Cardiac fibroblast (primary cell): ENCODE data around the gene NRXN3.

ENCODE experiments used
- DNase-seq, 2 donors: peaks; one replicate each; pipeline versions ENCODE4 v3.0.0 to v3.0.0-alpha.2; 2010; ENCODE audit warnings: low read depth in 2 of 2
- H3K4me3 ChIP-seq, 2 donors: replicated peaks in 1 of 2; 1 replicate in 1 of 2; 2 replicates in 1 of 2; pipeline ENCODE4 v1.5.1; 2011; ENCODE audit warnings: low read depth in 2 of 2, low read length in 2 of 2, mild to moderate bottlenecking in 2 of 2, moderate library complexity in 1 of 2
- TF ChIP-seq, protein P1 (sequence below): IDR thresholded peaks from one replicate; pipeline ENCODE4 v1.5.1; 2011; ENCODE audit warnings: low read depth, mild to moderate bottlenecking, low read length, inconsistent platforms

Gene NRXN3

DNA sequence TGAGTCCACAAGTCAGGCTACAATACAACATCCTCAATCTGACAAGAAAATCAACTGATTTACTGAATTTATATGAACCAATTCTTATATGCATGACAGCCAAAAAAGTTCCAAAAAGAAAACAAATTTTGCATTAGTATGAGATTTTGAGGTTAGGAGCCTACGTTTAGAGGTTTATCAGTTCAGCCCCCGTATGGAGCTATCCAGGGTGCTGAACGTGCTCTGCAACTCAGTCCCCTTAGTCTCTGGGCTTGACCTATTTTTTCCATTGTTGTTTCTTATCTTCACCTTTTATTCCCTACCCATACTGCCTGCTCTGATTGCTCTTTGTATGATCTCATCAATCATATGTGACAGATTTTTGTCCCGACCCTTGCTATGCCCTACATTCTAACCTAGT lies 693.0 kb downstream of the NRXN3 start:
- TF ChIP-seq, protein P1, sequence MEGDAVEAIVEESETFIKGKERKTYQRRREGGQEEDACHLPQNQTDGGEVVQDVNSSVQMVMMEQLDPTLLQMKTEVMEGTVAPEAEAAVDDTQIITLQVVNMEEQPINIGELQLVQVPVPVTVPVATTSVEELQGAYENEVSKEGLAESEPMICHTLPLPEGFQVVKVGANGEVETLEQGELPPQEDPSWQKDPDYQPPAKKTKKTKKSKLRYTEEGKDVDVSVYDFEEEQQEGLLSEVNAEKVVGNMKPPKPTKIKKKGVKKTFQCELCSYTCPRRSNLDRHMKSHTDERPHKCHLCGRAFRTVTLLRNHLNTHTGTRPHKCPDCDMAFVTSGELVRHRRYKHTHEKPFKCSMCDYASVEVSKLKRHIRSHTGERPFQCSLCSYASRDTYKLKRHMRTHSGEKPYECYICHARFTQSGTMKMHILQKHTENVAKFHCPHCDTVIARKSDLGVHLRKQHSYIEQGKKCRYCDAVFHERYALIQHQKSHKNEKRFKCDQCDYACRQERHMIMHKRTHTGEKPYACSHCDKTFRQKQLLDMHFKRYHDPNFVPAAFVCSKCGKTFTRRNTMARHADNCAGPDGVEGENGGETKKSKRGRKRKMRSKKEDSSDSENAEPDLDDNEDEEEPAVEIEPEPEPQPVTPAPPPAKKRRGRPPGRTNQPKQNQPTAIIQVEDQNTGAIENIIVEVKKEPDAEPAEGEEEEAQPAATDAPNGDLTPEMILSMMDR = no peak
- H3K4me3 ChIP-seq = no peak overlapping the region
- peak; percentile 26 to 38 for DNase-seq

DNA sequence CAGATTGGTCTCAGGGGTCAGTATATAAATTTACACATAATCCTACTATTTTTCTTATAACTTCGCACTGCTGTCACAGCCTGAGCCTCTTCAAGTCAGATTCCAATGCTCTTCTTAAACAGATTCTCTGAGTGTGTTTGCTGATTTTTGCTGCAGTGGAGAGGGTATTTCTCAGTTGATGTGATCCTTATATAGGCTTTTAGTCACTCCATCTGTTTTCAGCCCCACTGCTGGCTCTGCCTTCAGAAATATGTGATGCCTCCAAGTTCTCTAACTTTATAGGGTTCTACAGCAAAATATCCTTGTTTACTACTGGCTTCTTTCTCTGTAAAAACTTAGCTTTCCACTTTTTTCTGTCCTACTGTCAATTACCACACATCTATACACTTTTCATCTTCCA lies 702.7 kb downstream of the NRXN3 start:
- TF ChIP-seq, protein P1 = no peak
- no peak overlapping the region for H3K4me3 ChIP-seq
- no peak for DNase-seq

DNA sequence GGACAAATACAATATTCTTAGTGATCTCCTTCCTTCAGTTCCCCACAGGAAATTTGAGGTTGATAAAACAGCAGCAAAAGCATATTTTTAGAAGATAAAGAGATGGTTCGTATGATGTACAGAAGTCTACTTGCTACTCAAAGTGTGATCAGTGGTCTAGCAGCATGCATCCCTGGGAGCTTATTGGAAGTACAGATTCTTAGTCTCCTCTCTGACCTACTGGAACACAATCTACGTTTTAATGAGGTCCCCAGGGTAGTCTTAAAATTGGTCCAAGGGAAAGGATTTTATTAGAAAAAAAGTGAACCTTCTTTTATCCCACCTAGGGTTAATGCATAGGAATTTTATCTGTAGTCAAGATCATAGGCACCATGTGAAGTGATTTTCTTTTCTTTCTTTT lies 703.4 kb downstream of the NRXN3 start:
- no peak overlapping the region for H3K4me3 ChIP-seq
- DNase-seq = no peak
- TF ChIP-seq, protein P1 = no peak

DNA sequence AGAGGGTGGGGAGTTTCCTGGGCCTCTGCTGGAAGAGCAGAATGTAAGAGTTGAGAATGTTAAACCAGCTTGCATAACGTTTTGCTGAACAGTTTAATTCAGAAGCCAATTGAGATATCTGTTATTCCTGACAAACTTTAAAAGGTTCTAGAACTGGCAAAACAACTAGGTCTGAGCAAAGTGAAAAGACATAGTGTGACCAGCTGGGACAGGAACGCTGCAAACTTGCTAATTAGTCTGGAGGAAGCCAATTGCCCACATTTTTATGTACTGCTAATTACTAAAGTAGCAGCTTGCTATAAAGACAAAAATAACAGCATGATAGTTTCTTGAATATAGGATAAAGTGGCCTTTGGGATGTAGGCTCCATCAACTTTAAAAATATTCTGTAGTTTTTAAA lies 704.9 kb downstream of the NRXN3 start:
- TF ChIP-seq, protein P1 = no peak
- H3K4me3 ChIP-seq = no peak overlapping the region
- DNase-seq = no peak

DNA sequence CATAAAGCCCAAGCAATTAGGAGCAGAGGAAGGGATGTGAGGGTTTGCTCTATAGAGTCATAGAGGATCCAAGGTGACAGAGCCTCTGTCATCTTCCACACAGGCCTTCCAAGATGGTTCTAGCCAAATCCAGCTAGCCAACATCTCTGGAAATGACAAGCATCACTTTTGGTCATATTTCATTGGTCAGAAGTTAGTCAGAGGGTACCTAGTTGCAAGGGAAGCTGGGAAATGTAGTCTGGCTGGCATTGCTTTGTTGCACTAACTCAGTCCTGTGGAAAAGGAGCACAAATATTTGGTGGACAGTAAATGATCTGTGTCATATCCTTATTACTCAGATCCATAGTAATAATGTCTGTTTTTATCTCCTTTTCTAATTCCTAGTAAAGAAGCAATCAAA lies 715.7 kb downstream of the NRXN3 start:
- TF ChIP-seq, protein P1 = no peak

DNA sequence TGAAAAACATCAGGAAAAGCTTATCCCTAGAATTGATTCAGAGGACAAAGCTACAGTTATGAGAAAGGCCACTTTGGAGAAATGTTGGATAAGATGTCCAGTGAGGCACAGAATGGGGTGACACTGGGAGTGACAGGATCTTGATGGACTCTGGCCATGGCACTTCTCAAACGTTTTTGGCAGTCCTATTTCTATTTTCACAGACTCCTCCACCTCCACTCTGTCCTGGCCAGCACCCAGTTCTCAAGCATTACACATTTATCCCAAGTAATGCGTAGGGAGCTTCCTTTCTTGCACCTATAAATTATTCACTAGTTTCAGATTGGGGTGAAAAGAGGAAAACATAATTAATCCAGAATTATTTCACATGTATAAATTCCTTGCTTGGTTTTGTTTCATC lies 727.3 kb downstream of the NRXN3 start:
- H3K4me3 ChIP-seq = no peak overlapping the region
- DNase-seq = no peak
- TF ChIP-seq, protein P1 = no peak

More for the DNA sequence above, 715.7 kb downstream of the NRXN3 start:
- DNase-seq = no peak
- no peak overlapping the region for H3K4me3 ChIP-seq

DNA sequence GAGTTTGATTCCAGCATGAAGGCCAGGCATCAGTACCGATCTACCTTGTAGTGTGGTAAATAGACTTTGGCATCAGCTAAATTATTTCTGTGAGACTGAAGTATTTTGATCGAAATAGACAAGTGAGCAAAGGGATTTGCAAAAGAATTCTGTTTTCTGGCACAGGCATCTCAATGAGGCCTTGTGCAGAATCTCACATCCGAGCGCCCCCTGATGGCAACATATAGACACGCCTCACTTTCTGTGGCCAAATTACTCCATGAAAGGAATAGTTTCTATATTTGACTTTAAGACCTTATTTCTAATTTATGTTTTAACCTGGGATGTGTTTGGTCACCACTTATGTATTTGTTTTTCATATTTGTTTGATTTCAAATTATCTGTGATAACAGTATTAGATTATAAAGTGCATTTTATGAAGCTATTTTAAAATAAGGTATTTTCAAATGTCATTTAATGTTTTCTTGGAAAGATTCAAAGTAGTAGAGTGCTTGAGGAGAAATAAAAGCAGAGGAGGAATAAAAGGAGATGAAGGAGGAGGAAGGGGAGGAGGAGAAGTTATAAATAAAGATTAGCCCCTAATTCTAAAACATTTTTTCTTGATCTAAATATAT lies 731.9 kb downstream of the NRXN3 start:
- DNase-seq = peak; percentile 45 to 62
- TF ChIP-seq, protein P1 = peak; percentile 74
- no peak overlapping the region for H3K4me3 ChIP-seq
